DMS79 treated with DMSO at 0.1 percent for 48 hours (cell line): ENCODE results near the gene FHAD1.
"Not testable (repeated sequence)": the region's sequence is repeated elsewhere in the genome, so short reads cannot be mapped to it uniquely, and the experiment has no call there.

Experiments
- DNase-seq: peaks from one replicate; lab custom pipeline; 2025; lab: John Stamatoyannopoulos, UW

FHAD1 gene

GRCh38 chr1:15418806-15419515 is 171.9 kb downstream of the FHAD1 start:
- peak; percentile 61 for DNase-seq

- DNase-seq = no peak
These were observed 173.9 kb downstream of the FHAD1 start for GRCh38 chr1:15420853-15421465.

GRCh38 chr1:15422871-15423270 is 175.8 kb downstream of the FHAD1 start:
- no peak for DNase-seq

GRCh38 chr1:15423355-15424077 is 176.5 kb downstream of the FHAD1 start:
- no peak for DNase-seq

GRCh38 chr1:15424146-15424667 is 177.2 kb downstream of the FHAD1 start:
- peak; percentile 91 for DNase-seq

GRCh38 chr1:15424981-15425380 is 178.0 kb downstream of the FHAD1 start:
- no peak for DNase-seq

- no peak for DNase-seq
These were observed 178.5 kb downstream of the FHAD1 start for GRCh38 chr1:15425521-15425920.

- no peak for DNase-seq
These were observed 178.9 kb downstream of the FHAD1 start for GRCh38 chr1:15425958-15426357.

- no peak for DNase-seq
These were observed 179.7 kb downstream of the FHAD1 start for GRCh38 chr1:15426492-15427279.

- DNase-seq = no peak
These were observed 180.2 kb downstream of the FHAD1 start for GRCh38 chr1:15427280-15427666.

GRCh38 chr1:15428252-15428651 is 181.2 kb downstream of the FHAD1 start:
- DNase-seq = not testable (repeated sequence)

- DNase-seq = no peak
These were observed 181.9 kb downstream of the FHAD1 start for GRCh38 chr1:15428815-15429435.

- DNase-seq = no peak
These were observed 182.7 kb downstream of the FHAD1 start for GRCh38 chr1:15429701-15430149.

GRCh38 chr1:15430787-15431570 is 184.0 kb downstream of the FHAD1 start:
- DNase-seq = peak; percentile 41

- DNase-seq = no peak
These were observed 184.5 kb downstream of the FHAD1 start for GRCh38 chr1:15431571-15431948.

- DNase-seq = no peak
These were observed 185.3 kb downstream of the FHAD1 start for GRCh38 chr1:15432324-15432723.

- DNase-seq = no peak
These were observed 186.4 kb downstream of the FHAD1 start for GRCh38 chr1:15433471-15433870.

- not testable (repeated sequence) for DNase-seq
These were observed 187.7 kb downstream of the FHAD1 start for GRCh38 chr1:15434739-15435138.

- no peak for DNase-seq
These were observed 188.4 kb downstream of the FHAD1 start for GRCh38 chr1:15435239-15436077.
